ENCODE data around the gene ARFGAP3.
A peak's percentile ranks its signal among the peaks of the same experiment; 100 is the strongest.
"Not testable (repeated sequence)": the region's sequence is repeated elsewhere in the genome, so short reads cannot be mapped to it uniquely, and the experiment has no call there.

Gene ARFGAP3

DNA sequence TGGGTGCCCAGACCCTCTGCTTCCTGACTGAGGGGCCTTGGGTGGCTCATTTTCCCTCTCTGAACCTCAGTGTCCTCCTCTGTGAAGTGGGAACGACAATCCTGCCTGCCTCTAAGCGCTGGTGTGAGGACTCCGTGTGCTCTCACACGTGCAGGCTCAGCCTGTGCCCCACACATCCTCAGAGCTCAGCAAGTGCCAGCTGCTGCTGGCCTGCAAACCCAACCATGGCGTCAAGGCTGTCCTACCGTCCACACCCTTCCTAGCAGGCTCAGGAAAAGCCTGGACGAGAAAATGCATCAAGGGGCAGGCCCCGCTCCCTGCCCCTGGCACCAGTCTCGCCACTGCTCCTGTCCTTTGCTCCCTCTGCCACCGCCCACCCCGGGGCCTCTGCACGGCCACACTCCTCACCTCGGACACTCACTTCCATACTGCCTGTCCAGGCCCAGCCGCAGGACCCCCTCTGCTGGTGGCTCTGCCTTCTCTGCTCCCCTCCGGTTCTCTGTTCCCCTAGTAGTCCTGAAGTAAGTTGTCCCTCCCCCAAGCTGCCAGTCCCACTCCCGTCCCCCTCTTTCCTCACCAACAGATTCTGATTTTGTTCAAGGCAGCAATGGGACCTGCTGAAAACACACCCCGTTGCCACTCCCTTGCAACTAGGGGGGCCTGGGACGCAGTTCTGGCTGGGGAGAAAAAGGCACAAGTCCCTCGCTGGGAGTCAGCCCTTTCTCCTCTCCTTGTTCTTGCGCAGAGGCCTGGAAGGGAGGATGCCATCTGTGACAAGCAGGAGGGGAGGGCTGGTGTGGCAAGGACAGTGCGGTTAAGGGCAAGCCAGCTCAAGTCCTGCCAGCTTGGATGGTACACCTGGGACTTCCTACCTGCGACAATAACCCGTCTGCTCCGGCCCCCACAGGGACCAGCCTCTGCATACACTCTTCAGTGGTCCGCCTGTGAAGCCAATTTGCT, 62.2 kb downstream of the ARFGAP3 start:
- DNase-seq (ENCODE audit: low read depth) = no peak

DNA sequence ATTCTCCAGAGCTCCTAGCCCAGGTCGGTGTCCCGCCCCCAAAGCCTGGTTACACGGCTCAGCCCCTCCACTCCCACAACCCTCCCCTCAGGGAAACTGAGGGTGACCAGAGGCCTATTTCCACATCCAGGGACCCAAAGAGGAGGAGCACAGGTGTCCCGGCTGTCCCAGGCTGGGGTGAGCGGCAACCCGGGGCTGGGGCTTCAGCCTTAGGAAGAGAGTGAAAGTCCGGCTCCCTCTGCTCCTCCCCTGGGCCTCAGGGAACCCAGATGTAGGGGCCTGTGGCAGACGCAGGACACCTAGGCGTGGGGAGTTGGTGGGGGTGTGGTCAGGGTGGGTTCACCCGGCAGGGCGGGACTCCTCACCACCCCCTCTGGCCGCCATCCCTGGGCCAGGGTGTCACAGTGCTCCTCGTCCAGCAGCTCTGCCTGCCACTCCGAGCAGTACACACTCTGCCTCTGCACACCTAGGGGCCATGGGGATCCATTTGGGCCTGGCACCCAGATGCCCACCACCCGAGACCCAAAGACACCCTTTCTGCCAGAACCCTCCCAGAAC, 63.1 kb downstream of the ARFGAP3 start:
- DNase-seq (ENCODE audit: low read depth) = no peak

DNA sequence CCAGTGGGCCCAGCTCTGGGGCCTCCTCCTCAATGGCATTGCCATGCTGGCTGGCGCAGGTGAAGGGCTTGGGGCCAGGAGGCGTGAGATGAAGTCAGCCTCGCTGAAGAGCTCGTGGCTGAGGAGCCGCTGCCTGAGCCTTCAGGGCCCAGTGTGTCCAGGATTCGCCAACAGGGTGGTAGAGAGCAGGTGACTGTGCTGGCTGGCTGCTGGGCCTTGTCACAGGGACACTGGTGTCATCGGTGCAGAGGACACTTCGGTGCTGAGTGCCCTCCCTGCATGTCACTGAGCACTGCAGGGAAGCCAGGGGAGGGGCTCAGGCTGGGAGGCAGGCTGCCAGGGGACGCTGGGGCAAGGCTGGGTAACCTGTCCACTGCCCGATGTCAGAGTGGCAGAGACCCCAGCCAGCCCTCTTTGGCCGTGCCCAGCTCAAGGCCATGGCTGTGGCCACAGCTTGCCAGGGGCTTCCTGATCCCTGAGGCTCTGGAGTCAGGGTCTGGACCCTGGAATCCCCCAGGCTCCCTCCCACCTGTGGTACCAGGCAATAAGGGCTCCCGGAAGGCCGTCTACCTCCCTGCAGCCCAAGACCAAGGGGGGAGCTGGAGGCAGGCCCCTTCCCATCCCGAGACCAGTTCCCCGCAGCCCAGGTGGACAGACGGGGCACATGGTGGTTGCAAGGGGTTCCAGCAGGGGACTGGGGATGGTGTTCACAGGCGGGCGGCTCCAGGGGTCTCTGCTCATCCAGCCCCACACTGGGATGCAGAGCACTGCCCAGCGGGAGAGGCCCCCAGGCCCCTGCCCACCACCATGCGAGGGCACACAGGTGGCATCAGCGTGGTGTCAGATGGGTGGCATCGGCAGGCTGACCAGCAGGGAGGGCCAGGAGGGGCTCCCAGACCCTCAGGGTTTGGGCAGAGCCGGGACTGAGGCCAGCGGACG, 63.9 kb downstream of the ARFGAP3 start:
- DNase-seq (ENCODE audit: low read depth) = no peak

GRCh38 chr22:42792453-42792908, 64.6 kb downstream of the ARFGAP3 start:
- DNase-seq (ENCODE audit: low read depth) = no peak

DNA sequence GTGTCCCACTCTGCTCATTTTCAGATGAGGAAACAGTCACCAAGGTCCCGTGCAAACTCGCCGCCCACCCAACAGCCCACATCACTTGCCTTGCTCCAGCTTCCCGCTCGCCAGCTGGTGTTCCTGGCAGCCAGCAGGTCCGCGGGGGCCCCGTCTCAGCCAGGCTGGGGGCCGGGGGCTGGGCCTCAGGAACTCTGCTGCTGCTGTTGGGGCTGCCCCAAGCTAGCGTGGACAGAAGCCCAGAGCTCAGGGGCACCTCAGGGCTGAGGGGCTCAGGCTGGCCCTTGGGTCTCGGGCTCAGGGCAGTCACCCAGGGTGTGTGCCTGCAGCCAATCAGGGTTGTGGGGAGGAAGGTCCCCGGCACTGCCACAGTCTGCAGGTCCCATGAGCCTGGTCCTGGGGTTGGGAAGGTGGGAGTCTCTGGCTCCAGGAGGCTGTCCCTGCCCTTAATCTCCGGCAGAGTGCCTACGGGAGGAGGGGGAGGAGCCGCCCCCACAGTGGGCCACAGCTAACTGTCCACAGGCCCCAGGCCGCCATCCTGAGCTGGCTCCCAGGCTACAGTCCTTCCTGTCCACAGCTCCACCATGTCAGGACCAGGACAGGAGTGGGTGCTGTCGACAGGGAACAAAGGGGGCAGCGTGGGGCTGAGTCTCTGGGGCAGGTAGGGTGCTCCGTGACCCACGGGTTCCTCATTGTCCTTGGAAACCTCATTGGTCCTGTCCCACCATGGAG, 65.2 kb downstream of the ARFGAP3 start:
- DNase-seq (ENCODE audit: low read depth) = no peak

DNA sequence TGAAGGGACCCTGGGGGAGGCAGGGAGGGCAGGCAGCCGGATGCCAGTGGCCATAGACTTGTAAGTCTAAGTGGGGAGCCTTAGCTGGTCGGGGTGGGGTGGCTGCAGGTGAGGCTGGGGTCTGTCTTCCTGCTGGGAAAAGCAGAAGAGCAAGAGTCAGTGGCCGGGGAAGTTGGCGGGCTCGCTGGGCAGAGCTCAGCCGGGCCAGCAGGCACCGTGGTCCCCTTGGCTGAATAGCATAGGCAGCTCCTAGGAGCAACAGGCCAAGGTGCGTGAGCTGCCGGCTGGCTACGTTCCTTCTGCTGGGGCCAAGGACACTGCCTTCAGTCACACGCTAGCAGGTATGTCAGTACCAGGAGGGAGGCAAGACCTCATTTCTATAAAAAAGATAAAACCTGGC, 68.6 kb downstream of the ARFGAP3 start:
- DNase-seq (ENCODE audit: low read depth) = no peak

DNA sequence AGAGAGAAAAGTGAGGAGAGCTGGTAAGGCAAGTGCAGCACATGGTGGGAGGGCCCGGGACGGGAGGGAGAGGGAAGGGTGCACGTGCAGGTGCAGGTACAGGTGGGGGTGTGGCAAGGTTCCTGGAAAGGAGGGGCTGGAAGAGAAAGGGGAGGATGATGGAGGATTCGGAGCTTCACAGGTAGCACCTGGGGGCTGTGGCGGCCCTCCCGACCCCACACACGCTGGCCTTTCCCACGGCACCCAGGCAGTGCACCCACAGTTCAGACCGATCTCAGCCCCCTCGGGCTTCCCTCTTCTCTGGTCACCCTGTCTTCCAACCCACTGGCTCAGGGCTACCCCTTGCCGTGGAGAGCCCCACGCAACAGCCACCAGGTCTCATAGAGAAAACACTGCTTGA, 69.1 kb downstream of the ARFGAP3 start:
- DNase-seq (ENCODE audit: low read depth) = no peak

- DNase-seq (ENCODE audit: low read depth) = no peak
Observed at GRCh38 chr22:42787357-42787736, 69.7 kb downstream of the ARFGAP3 start.

DNA sequence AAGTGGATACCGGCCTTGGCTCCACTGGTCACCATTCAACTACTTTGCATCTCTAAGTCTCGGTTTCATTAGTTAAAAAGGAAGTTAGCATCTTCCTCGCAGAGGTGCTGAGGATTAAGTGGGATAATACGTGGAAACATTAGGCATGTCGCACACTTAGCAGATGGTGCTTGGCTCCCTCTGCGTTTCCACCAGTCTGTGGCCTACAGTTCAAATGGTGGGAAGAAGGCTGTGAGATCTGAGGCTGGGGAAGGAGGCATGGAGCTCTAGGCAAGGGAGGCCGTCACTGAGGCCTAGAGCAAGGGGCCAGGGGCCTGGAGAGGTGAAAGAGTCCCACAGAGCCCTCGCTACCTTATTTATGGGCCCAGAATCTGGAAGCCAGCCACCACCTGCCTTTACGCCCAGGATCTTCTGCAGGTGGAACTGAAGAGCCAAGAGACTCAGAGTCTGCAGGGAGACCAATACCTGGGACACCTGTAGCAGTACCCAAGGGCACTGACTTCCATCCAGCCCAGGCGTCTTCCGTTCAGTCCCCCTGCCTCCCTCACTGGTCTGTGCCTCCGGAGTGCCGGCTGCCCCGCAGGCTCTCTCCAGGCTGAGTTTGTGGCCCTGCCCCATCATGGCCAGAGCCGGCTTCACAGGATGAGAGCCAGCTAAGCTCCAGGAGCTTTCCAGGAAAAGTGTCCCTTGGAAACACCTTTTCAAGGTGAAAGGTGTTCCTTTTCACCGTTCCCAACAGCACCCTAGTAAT, 70.3 kb downstream of the ARFGAP3 start:
- no peak for DNase-seq (ENCODE audit: low read depth)

DNA sequence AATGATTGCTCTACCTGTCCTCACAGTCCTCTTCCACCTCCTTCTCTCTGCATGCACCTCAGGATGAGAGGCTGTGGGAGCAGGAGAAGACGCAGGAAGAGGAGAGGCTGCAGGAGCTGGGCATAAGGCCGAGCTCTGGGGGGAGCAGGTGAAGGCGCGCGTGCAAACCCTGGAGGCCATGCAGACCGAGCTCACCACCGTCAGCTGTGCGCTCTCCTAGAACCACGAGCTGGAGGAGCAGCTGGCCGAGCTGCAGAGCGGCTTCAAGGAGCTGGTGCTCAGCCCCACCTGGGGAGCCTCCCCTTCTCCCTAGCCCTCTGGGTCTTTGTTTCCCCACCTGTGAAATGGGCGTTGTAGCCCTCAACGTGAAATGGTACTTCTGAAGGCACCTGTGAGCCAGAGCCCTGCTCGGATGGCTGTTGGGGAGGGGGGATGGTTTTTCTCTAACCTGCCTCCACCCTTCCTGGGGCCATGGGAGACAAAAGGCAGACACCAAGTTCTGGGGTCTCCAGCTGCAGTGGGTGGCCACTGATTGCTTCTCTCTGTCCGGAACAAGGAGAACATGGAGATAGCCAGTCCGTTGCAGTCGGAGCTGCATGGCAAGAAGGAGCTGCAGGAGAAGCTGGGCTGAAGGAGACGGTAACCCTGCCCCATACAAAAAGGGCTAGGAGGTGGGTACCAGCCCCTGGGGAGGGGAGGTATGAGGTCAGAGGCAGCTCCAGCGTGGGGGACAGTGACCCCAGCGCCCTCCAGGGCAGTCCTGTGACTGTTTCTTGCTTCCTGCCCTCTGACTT, 71.2 kb downstream of the ARFGAP3 start:
- DNase-seq (ENCODE audit: low read depth) = no peak

DNA sequence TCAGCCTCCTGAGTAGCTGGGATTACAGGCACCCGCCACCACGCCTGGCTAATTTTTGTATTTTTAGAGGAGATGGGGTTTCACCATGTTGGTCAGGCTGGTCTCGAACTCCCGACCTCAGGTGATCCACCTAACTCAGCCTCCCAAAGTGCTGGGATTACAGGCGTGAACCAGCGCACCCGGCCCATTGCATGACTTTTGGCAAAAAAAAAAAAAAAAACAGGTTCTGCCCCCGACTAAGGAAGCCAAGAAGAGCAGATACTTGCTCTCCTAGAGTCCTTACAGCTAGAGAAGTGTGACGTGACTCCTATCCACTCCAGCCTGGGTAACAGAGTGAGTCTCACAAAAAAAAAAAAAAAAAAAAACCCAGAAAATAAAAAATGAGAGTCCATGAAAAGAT, 74.8 kb downstream of the ARFGAP3 start:
- DNase-seq (ENCODE audit: low read depth) = not testable (repeated sequence)

DNA sequence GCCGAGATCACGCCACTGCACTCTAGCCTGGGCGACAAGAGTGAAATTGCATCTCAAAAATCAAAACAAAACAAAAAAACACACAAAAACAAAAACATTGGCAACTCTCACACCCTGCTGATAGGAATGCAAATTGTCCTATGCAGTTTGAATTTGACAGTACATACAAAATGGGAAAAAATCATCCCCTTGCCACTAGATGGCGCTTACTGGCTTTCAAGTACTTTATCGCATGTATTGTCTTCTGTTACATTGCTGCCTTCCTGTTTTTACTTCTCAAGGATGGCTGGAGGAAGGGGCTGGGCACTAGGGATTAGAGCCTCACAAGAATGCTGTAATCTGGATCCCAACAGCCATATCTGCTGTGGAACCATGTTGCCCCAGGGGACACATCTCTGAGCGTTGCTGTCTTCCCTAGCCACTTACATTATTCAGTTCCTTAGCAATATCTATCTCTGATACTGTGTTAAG, 77.0 kb downstream of the ARFGAP3 start:
- DNase-seq (ENCODE audit: low read depth) = peak; percentile 24

GRCh38 chr22:42777126-42777525, 79.9 kb downstream of the ARFGAP3 start:
- no peak for DNase-seq (ENCODE audit: low read depth)

- DNase-seq (ENCODE audit: low read depth) = no peak
Observed at GRCh38 chr22:42773167-42773566, 83.9 kb downstream of the ARFGAP3 start.

GRCh38 chr22:42772647-42773046, 84.4 kb downstream of the ARFGAP3 start:
- no peak for DNase-seq (ENCODE audit: low read depth)

DNA sequence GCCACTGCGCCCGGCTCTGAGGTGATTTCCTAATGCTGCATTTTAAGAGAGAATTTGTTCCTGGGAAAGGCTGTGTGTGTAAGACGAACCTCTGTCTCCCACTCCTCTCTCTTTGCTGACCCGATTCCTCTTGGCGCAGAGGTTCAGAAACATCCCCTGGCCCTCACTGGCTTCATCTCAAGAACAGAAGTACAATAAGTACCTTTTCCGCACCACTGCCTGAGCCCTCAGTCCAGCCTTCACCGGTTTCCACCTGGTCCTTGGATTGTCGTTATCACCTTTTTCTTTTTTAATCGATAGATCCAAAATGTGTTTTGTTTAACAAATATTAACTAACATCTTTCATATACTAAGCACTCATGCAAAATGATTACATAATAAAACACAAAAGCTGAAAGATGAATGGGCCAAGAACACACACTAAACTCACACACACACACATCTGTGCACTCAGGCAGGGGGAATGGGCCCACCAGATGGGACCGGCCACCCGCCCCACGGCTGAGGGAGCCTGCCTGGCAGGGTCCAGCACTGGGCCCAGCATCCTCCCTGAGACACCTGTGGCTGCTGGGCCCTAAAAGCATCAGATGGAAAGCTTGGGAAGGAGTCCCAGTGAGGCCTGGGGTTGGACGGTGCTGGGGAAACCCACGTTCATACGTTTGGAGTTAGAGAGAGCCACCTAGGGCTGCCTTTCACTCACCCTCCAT, 86.0 kb downstream of the ARFGAP3 start:
- no peak for DNase-seq (ENCODE audit: low read depth)

DNA sequence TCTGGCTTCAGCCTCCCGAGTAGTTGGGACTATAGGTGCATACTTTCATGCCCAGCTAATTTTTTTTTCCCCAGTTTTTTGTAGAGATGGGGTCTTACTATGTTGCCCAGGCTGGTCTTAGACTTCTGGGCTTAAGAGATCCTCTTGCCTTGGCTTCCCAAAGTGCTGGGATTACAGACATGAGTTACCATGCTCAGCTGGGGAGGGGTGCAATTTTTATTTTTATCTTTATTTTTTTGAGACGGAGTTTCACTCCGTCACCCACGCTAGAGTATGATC, 86.7 kb downstream of the ARFGAP3 start:
- no peak for DNase-seq (ENCODE audit: low read depth)

GRCh38 chr22:42769574-42770447, 87.3 kb downstream of the ARFGAP3 start:
- no peak for DNase-seq (ENCODE audit: low read depth)

- no peak for DNase-seq (ENCODE audit: low read depth)
Observed at GRCh38 chr22:42769238-42769573, 87.9 kb downstream of the ARFGAP3 start.

Data from activated gamma-delta T cell treated with anti-CD3 and anti-CD28 coated beads, Interleukin-2, amount 50 U/mL, for 16 hours (primary cell).